GM19238 (cell line): ENCODE measurements around the gene CYB561D1.

Experiments used
- DNase-seq: peaks from one replicate; pipeline ENCODE4 v3.0.0; 2011; ENCODE audit warnings: low spot score; ENCODE audit not compliant: insufficient read length

The CYB561D1 gene

DNA sequence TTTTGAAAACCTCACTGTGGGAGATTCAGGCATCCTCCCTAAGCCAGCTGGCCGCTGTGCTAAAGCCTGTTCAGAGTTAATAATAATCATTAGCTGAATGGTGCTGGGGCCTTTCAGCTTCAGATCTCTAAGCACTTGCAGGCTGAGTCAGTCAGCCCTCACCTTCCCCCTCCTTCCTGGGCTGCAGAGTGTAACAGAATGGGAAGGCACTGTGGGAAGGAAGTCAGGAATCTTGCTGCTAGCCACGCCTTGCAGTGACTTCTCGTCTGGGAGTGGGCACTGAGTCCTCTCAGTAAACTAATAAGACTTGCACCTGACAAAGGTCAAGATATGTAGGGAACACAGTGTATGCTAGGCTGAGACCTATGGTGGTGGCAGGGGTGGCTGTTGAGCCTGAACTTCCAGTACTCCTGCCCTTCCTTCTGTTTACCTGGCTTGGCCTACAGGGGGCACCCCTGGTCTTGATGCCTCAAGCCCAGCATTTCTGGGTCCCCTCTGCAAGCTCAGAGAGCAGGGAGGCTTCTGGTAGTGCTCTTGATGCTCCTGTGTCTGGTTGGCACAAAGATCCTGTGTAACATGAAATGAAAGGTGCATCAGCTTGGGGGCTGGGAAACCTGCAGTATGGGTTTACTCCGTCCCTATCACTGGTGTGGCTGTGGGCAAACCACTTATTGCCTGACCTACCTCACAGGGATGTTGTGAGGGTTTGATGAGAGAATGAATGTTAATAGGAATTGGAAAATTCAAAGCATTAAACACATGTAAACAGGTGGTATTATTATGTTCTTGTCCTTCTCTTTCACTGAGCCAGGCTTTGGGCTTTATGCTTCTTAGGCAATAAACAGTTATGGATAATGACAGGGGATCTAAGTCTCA lies 6.0 kb downstream of the CYB561D1 start:
- no peak for DNase-seq

DNA sequence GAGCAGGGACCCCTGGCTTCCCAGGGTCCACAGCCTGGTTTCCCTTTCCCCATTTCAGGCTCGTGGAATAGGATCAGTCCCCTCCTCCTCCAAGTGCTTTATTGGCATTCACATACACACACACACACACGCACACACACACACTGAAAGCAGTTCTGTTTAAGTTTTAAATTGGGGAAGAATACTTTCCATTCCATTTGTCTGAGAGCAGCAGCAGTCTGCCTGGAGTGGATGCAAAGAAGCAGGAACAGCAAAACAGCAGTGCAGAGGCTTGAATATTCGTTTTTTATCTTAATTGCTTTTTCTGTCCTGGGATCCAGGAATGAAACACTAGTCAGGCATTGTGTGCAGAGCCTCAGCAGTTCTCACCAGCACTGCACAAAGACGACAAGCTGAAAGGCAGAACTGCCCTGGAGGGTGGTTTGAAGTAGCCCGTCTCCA lies 7.1 kb downstream of the CYB561D1 start:
- DNase-seq: no peak

DNA sequence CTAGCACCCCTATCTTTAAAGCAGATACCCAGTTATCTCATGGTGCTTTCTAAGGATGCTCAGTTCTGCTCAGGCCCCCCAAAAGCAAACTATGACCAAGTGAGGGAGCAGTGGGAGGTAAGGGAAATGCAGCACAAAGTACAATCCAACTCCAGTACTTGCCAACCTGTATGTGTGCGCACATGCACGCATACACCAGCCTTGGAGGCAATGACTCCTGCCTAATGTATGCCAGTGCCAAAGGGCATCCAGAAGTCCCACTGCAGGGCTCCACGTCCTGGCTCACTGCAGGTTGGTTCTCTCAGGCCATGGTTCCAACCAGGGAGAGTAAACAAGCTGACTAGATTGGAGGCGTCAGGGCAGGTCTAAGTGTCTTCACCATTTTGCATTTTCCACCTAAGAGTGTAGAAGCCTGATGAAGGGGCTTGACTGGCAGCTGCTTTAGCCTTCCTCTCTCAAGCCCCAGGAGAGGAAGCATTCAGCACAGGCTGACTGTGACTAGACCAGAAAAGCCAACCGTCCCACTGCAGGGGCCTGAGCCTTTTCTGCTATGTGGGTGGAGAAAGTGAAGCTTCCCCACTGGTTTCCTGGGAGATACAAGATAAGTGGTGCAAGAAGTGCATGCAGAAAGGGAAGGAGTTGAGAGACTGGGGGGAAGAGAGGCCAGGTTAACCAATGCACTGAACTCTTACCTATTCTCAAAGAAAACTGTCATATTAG lies 7.9 kb downstream of the CYB561D1 start:
- no peak for DNase-seq

DNA sequence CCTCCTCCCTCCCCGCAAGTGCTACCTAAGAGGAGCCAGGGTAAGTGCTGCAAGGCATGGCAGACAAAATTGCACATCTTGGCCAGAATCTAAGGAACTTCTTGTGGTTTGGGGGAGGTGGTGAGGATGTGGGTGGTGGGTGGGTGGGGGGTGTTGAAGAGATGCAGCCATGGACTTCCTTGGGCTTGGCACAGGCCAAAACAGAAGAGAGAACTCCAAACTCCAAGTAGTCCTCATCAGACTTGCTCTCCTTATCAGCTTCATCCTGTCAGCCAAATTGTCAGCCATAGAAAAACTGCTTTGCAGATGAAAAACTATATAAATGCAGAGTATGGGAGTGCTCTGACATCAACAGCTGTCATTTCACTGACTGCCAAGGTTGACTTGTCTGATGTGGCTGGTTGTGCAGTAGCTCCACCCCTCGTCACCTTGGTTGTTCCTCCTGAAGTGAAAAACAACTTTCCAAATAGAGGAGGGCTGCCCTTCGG lies 8.5 kb downstream of the CYB561D1 start:
- no peak for DNase-seq

DNA sequence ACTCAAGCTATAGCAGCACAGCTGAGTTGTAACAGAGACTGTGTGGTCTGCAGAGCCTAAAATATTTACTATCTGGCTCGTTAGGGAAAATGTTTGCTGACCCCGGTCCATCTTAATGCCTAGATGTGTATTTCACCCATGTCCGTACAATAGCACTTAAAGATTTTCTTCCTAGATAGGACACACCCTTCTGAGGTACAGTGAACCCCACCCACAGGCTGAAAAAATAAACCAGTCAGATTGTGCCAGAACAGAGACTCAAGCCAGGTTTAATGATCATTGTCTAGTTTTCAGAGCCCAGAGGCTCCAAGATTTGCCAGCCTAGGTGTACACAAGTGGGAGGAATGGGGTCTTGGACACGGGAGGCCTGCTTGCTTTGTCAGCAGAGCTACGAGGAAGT lies 10.0 kb downstream of the CYB561D1 start:
- no peak for DNase-seq

DNA sequence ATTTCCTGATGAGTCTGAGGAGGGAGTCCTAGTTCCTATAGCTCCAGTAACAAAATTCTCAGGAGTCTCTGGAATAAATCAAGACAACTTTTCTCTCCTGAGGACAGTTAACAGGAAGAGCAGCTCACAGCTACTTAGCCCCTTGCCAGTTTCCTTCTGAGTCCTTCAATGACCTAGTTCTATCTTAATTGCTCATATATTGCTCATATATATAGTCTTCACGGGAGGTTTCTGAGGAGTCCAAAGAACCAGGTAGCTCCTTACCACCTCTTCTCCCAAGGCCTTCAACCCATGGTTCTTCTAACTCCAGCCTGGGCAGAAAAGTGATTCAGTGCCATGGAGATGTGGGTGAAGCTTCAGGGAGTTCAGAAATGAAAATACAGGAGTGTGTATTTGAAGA lies 11.1 kb downstream of the CYB561D1 start:
- DNase-seq: no peak

DNA sequence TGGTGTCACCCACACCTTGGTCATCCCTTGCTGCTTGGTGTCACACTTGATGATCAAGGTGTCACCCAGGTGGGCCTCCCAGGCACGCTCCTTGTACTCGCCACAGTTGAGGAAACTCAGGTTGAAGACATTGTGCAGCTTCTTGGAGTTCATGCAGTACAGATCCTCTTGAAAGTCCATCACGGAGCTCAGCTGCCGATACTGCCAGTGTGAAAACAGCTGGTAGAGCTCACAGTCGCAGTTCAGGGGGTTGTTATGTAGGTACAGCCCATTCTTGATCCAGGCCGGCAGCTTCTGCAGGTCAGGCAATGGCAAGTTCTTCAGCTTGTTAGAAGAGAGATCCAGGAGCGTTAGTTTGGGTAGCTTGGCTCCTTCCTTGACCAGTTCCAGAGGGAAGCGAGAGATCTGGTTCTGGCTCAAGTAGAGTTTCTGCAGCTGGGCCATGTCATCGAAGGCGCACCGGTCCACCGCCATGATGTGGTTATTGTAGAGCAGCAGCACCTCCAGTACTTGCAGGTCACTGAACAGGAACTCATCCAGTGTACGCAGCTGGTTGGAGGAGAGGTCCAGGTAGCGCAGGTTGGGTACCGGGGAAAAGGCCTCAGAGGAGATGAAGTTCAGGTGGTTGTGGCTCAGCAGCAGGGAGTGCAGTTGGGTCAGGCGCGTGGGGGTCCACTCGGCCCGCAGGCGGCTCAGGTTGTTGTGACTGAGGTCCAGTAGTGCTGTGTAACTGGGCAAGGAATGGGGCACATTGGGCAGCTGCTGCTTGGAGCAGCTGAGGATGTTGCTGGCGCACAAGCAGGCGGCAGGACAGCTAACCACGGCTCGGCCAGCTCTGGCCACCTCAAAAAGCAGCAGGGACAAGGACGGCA lies 14.3 kb downstream of the CYB561D1 start:
- DNase-seq: no peak

DNA sequence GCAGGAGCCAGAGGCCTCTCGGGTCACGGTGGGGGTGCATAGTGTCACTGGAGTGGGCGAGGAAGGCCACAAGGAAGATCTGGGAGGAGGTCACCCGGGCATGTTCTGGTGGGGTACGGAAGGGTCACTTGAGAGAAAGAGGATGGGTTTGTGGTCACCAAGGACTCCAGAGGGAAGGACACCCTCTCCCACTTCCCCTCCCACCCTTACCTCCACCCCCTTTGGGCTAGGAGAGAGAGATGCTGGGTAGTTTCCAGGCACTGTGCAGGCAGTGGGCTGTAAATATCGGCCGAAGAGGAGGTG lies 14.9 kb downstream of the CYB561D1 start:
- no peak for DNase-seq

DNA sequence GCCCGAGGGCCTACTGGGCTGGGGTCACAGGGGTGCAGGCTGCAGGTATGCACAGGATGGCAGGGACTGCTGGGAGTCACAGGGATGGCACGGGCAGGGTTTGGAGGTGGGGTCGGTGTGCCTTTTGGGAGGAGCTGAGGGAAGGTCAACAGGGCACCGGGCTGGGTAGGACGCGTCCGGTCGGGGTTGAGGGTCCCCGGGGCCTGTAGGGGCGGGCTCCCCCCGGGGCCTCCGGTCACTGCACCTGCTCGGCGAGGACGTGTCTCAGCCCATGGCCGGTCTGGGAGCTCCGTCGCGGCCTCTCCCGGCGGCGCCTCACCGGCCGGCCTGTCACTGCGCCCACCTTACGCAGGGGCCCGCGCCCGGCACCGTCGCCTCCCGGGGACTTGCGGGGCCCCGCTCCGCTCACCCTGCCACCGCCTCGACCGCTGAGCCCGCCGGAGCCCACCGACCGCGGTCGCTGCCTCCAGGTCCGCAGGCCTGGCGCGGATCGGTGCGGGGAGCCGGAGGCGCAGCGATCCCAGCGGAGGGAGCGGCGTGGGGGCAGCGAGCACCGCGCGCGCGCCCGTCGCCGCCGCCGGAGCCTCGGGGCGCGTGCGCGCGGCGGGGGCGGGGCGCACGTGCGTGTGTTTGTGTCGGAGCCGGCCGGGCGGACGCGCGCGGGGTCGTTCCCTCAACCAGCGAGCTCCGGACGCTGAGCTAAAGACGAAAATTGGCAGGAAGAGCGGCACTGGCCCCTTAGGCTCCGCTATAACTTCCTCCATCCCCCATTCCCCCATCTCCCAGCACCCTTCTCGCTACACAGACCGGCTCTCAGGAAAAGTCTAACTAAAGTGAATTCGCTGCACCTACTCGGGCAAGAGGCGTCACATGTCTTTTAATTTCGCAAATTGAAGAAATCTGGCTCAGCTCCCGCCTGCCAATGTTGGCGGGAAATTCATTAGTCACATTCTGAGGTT lies 15.6 kb downstream of the CYB561D1 start, which contains the start of gene AMIGO1:
Gene AMIGO1, minus strand, starts transcription at position 552 of the 959 bp plus-strand sequence. CDS start 815 bp downstream, outside the sequence.
- peak; percentile 74 for DNase-seq

DNA sequence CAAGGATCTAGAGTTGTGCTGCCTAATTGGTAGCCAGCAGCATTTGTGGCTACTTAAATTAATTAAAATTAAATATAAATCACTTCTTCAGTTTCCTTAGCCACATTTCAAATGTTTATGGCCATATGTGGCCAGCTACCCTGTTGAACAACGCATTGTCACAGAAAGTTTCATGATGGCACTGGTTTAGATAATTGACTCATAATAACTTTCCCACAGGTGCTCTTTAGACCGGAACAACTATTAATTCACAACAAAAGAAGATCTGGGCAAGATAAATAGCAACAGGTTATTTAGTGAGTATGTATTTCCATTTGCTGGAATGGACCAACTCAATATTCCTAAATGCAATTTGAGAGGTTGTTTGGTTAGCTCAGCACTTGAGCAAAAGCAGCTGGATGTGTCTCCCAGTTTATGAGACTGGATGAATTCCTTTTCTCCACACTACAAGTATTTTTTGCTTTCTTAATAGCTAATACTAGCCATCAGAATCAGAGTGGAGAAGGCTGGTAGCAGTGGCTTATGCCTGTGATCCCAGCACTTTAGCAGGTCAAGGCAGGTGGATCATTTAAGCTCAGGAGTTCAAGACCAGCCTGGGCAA lies 19.3 kb downstream of the CYB561D1 start:
- DNase-seq: no peak

DNA sequence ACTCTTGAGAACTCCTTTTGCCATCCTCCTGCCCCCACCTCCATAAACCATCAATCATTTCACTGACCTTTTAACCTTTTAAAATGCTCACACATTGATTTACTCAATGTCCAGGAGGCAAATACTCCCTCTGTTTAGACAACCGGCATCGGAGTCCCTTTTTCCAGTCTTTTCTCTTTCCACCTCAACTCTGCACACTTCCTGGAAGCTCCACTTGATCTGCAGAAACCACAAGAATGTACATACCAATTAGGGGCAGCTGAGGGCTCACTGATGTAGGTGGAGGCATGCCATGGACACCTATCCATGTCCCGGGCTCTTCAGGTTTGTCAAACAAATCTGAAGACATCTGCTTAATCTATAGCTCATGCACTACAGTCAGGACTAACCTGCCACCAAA lies 21.0 kb downstream of the CYB561D1 start:
- DNase-seq: no peak

DNA sequence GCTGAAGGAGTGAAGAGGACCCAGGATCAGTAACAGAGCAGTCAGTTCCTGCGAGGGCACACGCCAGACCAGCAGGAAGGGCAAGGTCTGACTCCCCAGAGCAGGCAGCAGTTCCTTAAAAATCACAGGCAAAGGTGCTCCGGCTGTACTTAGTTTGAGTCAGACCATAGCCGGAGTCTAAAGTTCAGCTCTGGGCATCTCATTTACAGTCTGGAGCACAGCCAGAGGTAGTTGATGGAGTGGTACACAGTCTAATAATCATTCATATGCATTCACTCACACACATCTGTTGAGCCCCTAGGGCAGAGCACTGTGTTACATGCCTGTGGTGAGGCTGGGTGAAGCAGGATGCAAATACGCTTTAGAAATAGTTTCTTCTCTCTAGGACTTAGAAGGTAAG lies 23.0 kb downstream of the CYB561D1 start:
- DNase-seq: no peak

DNA sequence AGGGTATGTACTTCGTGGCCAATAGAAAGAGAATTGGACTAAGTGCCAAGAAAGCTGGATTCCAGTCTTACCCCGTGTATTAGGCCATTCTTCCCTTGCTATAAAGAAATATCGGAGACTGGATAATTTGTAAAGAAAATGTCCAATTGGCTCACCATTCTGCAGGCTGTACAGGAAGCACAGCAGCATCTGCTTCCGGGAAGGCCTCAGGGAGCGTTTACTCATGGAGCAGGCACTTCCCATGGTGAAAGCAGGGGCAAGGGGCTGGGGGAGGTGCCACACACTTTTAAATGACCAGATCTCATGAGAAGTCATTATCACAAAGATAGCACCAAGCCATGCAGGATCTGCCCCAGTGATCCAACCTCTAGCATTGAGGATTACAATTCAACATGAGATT lies 23.4 kb downstream of the CYB561D1 start:
- DNase-seq: no peak

DNA sequence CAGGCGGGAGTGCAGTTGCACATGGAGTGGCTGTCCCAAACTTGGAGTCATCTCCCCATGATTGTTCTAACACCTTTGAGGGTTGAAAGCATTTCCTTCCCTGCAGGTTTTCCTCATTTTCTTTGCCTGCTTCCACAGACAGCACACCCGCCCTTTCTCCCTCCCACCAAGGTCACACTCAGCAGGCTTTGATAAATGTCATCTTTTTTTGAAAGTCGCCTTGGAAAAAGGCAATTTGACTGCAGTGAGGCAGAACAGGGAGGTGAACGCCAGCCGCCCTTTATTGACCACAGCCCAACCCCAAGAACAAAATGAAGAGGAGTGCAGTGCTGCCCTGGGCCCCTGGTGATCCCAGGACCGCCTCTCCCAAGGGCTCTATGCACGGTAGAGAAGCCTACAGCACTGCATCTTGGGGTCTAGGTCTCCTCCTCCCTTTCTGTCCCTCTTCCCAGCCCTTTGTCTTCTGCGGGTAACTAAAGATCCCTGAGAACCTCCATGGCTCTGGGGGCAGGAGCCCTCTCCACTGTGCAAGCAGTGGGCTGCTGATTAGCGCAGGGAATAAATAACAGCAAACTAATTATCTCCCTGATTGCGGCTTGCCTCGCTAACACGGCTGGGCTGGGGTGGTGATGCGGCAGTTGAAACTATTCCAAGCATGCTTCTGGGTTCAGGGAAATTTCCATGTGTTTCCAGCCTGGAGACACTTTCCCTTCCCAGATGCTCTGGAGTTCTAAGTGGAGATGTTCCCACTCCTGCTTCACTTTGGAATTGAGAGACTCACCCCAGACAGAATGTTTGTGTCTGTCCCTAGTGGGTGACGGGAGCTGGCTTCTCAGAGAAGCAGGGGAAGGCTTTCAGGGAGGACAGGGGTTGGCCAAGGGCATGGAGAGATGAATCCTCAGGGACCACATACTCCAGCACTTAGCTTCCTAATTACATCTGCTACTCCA lies 27.4 kb downstream of the CYB561D1 start:
- no peak for DNase-seq

DNA sequence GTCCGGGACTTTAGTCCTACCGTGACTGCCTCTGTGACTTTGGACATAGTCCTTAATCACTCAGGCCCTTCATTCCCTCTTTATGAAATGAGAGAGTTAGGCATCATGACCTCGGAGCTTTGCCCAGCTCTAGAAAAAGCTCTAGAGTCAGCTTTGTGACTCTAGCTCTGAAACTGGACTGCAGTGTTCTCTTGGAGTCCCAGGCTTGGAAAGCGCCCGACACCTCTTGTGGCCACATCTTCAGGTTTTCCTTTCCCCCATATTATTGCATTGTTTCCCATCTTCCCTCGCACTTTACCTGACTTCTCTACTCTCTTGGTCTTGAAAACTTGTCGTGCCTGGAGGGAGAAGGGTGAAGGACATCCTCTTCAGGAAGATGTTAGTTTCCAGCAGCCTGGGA lies 28.1 kb downstream of the CYB561D1 start:
- no peak for DNase-seq

DNA sequence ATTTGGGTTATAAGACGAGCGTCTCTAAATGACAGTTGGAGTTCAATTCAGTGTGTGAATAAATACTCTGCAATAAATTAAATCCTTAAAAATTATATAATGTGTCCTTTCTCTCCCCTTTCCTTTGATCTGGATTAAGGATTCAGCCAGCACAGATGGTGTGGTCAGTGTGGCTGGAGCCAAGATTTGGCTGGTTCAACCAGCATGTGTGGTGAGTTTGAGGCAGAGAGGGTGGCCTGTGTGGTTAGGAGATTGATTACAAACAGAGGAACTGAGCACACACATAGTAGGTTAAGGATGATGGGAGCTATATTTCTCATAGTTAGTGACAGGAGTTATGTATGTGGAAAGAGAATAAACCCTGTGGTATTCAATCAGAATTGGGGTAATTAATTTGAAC lies 29.8 kb downstream of the CYB561D1 start:
- DNase-seq: no peak

DNA sequence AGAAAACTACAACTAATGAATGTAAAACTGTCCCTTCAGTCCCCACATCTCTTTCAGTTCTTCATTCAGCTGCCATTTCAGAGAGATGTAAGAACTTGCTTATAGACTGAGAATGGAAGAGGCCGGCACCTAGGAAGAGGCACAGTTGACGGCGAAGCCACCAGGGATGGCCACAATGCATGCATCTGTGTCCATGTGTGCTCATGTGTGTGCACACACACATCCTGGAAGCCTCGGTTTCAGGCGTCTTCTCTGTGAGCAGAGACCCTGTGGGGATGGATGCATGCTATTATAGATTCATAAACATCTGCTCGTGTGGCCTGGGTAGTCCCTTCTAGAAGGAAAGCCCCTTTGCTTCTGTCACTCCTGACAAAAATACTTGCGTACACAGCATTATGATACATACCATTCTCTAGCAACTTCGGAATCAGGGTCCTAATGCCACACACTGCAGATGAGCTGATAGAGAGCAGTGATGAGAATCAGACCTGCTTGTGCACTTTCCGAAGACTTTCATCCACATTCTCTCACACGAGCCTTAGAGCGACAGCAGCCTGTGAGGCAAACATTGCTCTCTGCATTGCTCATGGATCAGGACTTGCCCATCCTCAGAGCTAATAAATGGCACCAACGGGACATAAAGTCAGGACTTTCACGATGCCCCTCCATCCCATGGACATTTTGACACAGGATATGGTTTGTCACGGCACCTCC lies 33.4 kb downstream of the CYB561D1 start:
- DNase-seq: no peak
